Gastroesophageal sphincter (tissue), 4 donors: ENCODE measurements around the gene DOCK9. TPM values are rescaled to one million over a fixed set of nuclear protein-coding genes. Genes with fewer than 3 reads are reported as not detected.

ENCODE experiments used
- ATAC-seq: fragments of 150-250 bp; one replicate; pipeline ENCODE4 v1.9.1; 2016; ENCODE audit warnings: mild to moderate bottlenecking, moderate library complexity
- H3K27ac ChIP-seq, 4 donors: fragments of 200-600 bp; sonication (generic) in 3 of 4; 1 replicate in 3 of 4; 2 replicates in 1 of 4; pipeline ENCODE4 v1.5.1; 2016 to 2019
- H3K27me3 ChIP-seq: fragments of 200-600 bp; sonication (generic); one replicate; pipeline ENCODE4 v1.5.1; 2019
- H3K36me3 ChIP-seq, 2 donors: fragments of 200-600 bp; sonication (generic); one replicate each; pipeline ENCODE4 v1.5.1; 2019; ENCODE audit warnings: control low read depth in 1 of 2
- H3K4me1 ChIP-seq, 3 donors: fragments of 200-600 bp; sonication (generic); 1 replicate in 2 of 3; 2 replicates in 1 of 3; pipeline ENCODE4 v1.5.1; 2016 to 2019; ENCODE audit warnings: control low read depth in 2 of 3
- H3K4me3 ChIP-seq, 2 donors: fragments of 200-600 bp; sonication (generic); one replicate each; pipeline ENCODE4 v1.5.1; 2019; ENCODE audit warnings: mild to moderate bottlenecking in 1 of 2, moderate library complexity in 1 of 2
- H3K9me3 ChIP-seq, 3 donors: fragments of 200-600 bp; sonication (generic); one replicate each; pipeline ENCODE4 v1.5.1; 2017 to 2019; ENCODE audit warnings: control low read depth in 2 of 3
- CTCF ChIP-seq, 4 experiments: fragments of 200-600 bp in 2 of 4; fragments of 450-650 bp in 2 of 4; sonication (generic) in 1 of 4; IDR thresholded peaks; one replicate each; pipeline ENCODE4 v1.5.1; 2017 to 2019; ENCODE audit warnings: antibody characterized with exemption in 4 of 4, mild to moderate bottlenecking in 2 of 4, moderate library complexity in 2 of 4
- EP300 ChIP-seq: sonication (generic); formaldehyde crosslinking; IDR thresholded peaks from one replicate; pipeline ENCODE4 v1.6.1; 2017; ENCODE audit warnings: antibody characterized with exemption, mild to moderate bottlenecking
- POLR2A ChIP-seq, 2 donors: fragments of 450-650 bp; IDR thresholded peaks; one replicate each; pipeline ENCODE4 v1.6.1; 2017; ENCODE audit warnings: antibody characterized with exemption in 2 of 2, mild to moderate bottlenecking in 2 of 2, moderate library complexity in 1 of 2
- POLR2AphosphoS5 ChIP-seq: sonication (generic); formaldehyde crosslinking; IDR thresholded peaks from one replicate; pipeline ENCODE4 v1.6.1; 2017; ENCODE audit warnings: antibody characterized with exemption
- WGBS, 2 donors: methylation state at CpG; one replicate each; pipeline ENCODE4 v1.1.5; 2018; ENCODE audit warnings: low coverage in 1 of 2; 5-methylcytosine and 5-hydroxymethylcytosine counted together
- total RNA-seq, 4 donors: library from RNA; depleted of rRNA; stranded (reverse); fragments of >200 nt; gene quantifications; one replicate each; pipeline ENCODE4 v1.1.0, GENCODE V29; 2016

The DOCK9 gene
- total RNA-seq, 4 donors from 2014 or later: 84.1 to 203 (median 150) TPM

GRCh38 chr13:98784666-98785065 lies 193.2 kb downstream of the DOCK9 start:
- Histone ChIP-seq H3K4me3 (no peak overlapping the region), H3K27ac (no peak overlapping the region), H3K9me3 (no peaks in the 10 kb centered on the region), H3K36me3 (no peaks in the 10 kb centered on the region), H3K4me1 (no peaks in the 10 kb centered on the region), H3K27me3 (peaks cover 20% of the 10 kb centered on the region)
- ATAC-seq: no peak
- WGBS, 2 donors: no CpG with 5 or more reads among the region's 8 CpGs
- TF ChIP-seq EP300 (no peak), CTCF (IDR thresholded peaks at IDR 0.05) (no peak), POLR2A (IDR thresholded peaks at IDR 0.05) (no peak), POLR2AphosphoS5 (no peak)

GRCh38 chr13:98783856-98784478 lies 193.9 kb downstream of the DOCK9 start:
- H3K4me1 ChIP-seq: no peaks in the 10 kb centered on the region
- no peaks in the 10 kb centered on the region for H3K9me3 ChIP-seq
- H3K36me3 ChIP-seq: no peaks in the 10 kb centered on the region
- peaks cover 20% of the 10 kb centered on the region for H3K27me3 ChIP-seq
- no peak for ATAC-seq
- no peak for TF ChIP-seq CTCF (IDR thresholded peaks at IDR 0.05)
- no peak for TF ChIP-seq POLR2A (IDR thresholded peaks at IDR 0.05)
- no peak for TF ChIP-seq POLR2AphosphoS5
- TF ChIP-seq EP300: no peak
- H3K4me3 ChIP-seq: no peak overlapping the region
- no peak overlapping the region for H3K27ac ChIP-seq
- 96% methylated on average over 5 of the region's 12 CpGs; no CpG with 5 or more reads in 1 of the 2 donors for WGBS, 2 donors

- TF ChIP-seq POLR2A (IDR thresholded peaks at IDR 0.05): no peak
- TF ChIP-seq EP300: no peak
- ATAC-seq: no peak
- 51 to 56% methylated on average over 2 to 5 of the region's 5 CpGs for WGBS, 2 donors
Observed at GRCh38 chr13:98782654-98783053, 195.2 kb downstream of the DOCK9 start.

GRCh38 chr13:98781905-98782304 lies 196.0 kb downstream of the DOCK9 start:
- peaks cover 9% of the 10 kb centered on the region for H3K27me3 ChIP-seq
- 63% methylated on average over 3 of the region's 7 CpGs; no CpG with 5 or more reads in 1 of the 2 donors for WGBS, 2 donors
- ATAC-seq: no peak
- H3K27ac ChIP-seq: no peak overlapping the region
- no peaks in the 10 kb centered on the region for H3K4me1 ChIP-seq
- no peaks in the 10 kb centered on the region for H3K9me3 ChIP-seq
- no peak for TF ChIP-seq EP300
- TF ChIP-seq CTCF (IDR thresholded peaks at IDR 0.05): no peak
- no peak for TF ChIP-seq POLR2A (IDR thresholded peaks at IDR 0.05)
- no peak for TF ChIP-seq POLR2AphosphoS5
- no peaks in the 10 kb centered on the region for H3K36me3 ChIP-seq
- H3K4me3 ChIP-seq: no peak overlapping the region

More at GRCh38 chr13:98782654-98783053, 195.2 kb downstream of the DOCK9 start:
- peaks cover 11% of the 10 kb centered on the region for H3K27me3 ChIP-seq
- no peaks in the 10 kb centered on the region for H3K9me3 ChIP-seq
- no peaks in the 10 kb centered on the region for H3K4me1 ChIP-seq
- H3K27ac ChIP-seq: no peak overlapping the region
- H3K36me3 ChIP-seq: no peaks in the 10 kb centered on the region
- H3K4me3 ChIP-seq: no peak overlapping the region

GRCh38 chr13:98781470-98781869 lies 196.4 kb downstream of the DOCK9 start:
- ATAC-seq: no peak
- H3K9me3 ChIP-seq: no peaks in the 10 kb centered on the region
- H3K27me3 ChIP-seq: peaks cover 9% of the 10 kb centered on the region
- H3K4me3 ChIP-seq: no peak overlapping the region
- H3K27ac ChIP-seq: no peak overlapping the region
- no peaks in the 10 kb centered on the region for H3K4me1 ChIP-seq
- 74 to 88% methylated on average over 5 to 9 of the region's 11 CpGs for WGBS, 2 donors
- no peaks in the 10 kb centered on the region for H3K36me3 ChIP-seq
- TF ChIP-seq CTCF (IDR thresholded peaks at IDR 0.05) (no peak), POLR2A (IDR thresholded peaks at IDR 0.05) (no peak), EP300 (no peak), POLR2AphosphoS5 (no peak)
